COLO829 (cell line): Measurements from ENCODE around the gene RELT.

ENCODE experiments used
- DNase-seq: peaks from one replicate; pipeline ENCODE4 v3.0.0; 2012; ENCODE audit warnings: low spot score

RELT gene

DNA sequence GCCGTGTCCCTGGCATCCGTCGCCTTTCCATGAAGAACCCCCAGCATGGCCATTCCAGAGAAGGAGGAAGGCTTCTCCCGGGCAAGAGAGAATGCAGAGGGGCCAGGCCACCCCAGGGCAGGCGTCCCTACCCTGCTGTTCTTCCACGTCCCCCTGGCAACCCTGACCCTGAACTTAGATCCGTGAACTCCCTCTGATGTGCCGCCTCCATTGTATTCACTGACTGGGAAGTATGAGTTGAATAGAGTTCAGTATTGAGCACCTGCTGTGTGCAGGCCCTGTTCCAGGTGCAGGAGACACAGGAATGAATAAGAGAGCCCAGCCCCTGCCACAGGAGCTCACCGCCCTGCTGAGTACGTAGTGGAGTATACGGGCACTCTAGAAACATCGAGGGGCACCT is 29.1 kb upstream of the RELT start:
- no peak for DNase-seq

DNA sequence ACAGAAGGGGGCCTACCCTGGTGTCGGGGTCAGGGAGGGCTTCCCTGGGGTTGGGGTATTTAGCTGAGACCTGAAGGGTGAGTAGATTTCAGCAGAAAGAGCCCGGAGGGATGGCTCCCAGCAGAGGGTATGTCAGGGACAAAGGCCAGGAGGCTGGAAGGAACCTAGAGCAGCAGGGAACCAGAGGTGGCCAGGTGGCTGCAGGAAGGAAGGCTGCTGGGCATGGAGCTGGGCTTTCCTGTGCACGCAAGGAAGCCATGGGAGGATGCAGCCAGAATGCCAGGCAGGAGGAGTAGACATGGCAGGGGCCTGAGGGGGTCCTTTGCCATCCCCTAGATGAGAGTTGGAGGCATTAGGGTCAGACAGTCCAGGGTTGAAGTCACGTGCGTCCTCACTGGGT is 27.4 kb upstream of the RELT start:
- no peak for DNase-seq

DNA sequence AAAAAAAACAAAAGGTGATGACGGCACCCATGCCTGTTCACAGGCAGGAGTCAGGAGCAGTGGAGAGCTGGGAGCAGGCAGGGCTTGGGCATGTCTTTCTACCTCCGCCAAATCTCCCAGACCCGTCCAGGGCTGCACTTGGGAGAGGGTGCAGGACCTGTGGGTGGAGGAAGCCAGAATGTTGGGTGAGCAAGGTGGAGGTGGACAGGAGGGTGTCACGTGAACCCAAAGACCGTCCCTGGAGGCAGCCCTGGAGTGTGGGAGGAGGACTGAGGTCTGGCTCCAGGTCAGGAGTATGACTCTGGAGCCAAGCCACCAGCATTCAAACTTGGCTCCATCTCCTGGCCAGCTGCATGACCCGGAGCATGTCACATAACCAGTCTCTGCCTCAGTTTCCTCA is 26.6 kb upstream of the RELT start:
- no peak for DNase-seq

DNA sequence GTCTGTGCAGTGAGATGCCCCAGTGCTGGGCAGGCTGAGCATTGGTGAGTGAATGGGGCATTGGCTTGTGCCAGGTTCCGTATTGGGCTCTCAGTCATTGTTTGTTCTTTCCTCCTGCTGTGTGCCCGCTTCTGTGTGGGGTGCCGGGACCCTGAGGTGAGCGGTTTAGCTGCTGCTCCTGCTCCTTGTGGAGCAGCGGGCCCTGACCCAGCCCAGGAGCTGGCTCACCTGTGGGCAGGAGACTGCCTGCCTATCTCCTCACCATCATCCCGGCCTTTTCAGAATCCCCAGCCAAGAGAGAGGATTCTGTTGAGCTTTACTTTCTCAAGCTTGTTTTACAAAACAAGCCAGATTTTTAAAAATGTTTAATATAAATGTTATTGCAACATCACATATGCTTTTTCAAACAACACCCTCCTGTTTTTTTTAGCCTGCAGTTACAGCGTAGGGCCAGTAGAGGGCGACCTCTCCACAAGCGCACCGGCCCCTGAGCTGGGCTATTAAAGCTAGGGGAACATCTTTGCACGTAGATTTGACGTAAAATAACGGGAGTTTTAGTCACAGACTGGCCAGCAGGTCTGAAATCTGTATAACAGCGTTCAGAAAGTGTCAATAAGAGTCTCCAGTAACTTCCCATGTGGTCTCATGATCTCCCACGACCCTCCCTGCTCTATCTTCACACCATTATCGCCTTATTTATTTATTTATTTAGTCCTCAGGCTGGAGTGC is 25.1 kb upstream of the RELT start:
- peak; percentile 63 for DNase-seq

DNA sequence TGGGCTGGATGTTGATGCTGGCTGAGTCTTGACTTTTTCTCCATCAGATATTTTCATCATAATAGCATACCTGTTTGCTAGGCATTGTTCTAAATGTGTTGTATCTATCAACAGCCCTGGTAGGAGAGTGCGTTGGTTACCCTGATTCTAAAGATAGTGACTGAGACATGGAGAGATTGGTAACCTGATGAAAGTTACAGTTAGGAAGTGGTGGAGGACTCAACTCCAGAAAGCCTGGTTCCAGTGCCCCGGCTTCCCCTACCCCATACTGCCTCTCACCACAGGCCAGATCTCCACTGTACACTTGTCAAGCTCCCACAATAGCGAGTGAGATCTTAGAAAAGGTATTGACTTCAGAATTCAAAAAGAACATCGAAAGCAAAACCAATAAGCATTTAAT is 22.8 kb upstream of the RELT start:
- no peak for DNase-seq

DNA sequence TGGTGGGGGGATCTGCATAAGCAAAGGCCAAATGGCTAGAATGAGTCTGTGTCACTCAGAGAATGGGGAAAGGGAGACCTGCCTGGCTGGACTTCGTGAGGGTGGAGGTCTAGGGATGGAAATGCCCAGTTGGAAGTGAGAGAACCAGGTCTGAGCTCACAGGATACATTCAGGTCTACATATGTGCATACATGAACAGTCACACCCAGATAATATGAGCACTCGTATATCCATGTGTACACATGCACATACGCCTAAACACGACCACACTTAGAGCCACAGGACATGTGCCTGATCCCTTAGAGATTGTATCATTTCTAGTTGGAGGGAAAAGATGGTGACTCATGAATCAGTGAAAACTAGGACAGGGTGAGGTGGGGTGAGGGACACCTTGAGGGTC is 21.1 kb upstream of the RELT start:
- DNase-seq: no peak

DNA sequence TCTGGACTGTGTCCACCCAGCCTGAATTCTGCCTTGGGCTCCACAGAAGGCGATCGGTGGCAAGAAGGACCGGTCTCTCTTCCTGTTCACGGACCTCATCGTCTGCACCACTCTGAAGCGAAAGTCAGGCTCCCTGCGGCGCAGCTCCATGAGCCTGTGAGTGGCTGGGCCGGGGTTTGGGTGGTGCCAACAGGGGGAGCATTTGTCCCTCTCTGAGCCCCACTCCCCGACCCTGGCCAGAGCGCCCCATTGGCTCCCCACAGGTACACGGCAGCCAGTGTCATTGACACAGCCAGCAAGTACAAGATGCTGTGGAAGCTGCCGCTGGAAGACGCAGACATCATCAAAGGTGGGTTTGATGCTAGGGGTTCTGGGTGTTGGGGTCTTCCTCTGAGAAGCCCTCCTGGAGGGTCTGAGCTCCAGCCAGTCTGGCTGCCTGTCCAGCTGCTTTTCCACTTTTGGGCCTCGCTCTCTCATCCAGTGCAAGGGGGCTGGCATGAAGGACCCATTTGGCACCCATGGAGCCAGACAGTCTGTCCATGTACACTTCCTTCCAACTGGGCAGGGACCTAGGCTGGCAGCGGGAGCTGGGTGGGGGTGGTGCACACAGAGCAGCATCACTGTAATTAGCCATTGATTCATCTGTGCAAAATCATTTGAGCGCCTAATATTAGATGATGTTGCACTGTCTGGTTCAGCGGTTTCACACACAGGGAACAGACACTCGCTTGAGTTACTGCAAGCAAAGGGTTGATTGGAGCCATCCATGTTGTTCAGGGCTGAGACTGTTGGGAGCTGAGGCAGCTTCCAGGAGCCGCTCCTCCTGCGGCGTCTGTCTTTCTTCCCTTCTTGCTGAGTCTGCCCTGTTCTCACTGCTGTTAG is 19.0 kb upstream of the RELT start:
- DNase-seq: no peak

DNA sequence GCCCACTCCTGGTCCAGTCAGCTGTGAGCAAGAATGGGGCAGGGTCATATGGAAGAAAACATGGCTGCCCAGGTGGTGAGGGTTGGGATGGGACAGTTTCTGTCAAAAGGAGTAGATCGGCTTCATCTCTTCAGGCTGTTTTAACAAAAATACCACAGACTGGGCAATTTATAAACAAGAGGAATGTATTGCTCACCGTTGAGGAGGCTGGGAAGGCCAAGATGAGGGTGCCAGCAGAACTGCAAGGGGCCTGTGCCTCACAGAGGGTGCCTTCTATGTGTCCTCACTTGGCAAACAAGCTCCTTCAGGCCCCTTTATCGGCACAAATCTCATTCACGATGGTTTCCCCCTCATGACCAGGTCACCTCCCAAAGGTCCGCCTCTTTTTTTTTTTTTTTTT is 18.1 kb upstream of the RELT start:
- DNase-seq: no peak

DNA sequence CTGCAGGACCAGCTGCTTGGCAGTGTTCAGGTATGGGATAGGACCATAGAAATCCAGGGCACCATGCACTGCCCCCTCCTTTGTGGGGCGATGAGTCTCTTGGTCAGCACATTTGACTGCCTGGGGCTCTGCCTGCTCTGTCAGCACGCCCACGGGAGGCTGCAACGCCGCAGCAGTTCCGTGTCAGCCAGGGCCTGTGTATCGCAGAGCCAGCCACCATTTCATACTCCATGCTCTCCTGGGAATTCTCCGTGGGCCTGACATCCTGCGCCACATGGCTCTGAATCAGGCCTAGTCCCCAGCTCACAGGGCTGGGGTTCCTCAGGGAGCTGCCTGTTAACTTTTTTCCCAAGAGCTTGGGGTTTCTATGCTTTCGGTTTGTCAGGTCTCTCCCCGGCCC is 16.9 kb upstream of the RELT start:
- DNase-seq: peak; percentile 59

DNA sequence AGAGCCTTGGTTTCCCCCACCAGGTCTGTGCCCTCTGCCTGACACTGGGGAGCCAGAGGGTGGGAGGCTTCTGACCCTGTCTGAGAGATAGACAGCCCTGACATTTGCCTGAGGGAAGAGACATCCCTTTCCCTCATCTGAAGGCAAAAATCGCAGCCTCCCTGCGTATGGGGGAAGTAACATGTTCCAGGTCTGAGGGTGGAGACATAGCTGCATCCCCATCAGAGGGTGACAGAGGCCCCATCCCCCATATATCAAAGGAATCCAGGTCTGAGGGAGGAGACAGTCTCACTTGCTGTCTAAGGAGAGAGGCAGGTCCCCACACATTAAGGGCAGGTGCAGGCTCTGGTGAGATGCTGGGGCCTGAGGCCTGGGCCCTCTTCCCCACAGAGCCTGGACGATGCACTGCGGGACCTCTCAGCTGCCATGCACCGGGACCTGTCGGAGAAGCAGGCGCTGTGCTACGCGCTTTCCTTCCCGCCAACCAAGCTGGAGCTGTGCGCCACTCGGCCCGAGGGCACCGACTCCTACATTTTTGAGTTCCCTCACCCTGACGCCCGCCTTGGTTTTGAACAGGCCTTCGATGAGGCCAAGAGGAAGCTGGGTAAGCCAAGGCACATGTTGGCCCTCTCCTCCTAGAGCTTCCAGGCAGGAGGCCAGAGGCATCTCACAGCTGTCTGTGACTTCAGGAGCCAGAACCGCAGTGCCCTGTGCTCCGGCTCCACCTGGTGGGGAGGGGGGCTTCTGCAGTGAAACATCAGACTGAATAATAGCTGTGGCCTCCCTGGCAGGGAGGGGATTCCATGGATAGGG is 16.1 kb upstream of the RELT start:
- peak; percentile 25 for DNase-seq

DNA sequence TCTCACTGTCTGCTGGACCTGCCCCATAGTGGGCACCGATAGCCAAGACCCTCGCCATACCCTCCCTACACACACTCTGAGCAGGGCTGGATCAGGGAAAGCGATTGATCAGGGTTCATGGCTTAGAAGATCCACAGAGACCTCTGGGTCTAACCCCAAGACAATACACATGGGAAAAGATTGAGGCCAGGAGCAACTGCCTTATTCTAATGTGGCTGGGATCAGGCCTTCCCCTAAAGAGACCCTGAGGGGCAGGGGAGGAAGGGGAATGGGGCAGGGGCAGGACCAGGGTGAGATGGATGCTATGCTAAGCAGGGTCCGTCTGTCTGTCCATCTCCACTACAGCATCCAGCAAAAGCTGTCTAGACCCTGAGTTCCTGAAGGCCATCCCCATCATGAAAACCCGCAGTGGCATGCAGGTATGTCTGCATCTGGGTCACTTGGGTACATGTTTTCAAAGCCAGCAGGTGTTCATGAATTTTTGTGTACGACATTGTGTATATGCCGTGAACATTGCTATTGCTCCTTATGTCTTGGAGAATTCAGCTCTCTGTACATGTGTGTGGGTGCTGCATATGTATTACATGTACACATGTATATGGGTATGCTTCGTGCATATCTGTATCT is 15.3 kb upstream of the RELT start:
- DNase-seq: no peak

DNA sequence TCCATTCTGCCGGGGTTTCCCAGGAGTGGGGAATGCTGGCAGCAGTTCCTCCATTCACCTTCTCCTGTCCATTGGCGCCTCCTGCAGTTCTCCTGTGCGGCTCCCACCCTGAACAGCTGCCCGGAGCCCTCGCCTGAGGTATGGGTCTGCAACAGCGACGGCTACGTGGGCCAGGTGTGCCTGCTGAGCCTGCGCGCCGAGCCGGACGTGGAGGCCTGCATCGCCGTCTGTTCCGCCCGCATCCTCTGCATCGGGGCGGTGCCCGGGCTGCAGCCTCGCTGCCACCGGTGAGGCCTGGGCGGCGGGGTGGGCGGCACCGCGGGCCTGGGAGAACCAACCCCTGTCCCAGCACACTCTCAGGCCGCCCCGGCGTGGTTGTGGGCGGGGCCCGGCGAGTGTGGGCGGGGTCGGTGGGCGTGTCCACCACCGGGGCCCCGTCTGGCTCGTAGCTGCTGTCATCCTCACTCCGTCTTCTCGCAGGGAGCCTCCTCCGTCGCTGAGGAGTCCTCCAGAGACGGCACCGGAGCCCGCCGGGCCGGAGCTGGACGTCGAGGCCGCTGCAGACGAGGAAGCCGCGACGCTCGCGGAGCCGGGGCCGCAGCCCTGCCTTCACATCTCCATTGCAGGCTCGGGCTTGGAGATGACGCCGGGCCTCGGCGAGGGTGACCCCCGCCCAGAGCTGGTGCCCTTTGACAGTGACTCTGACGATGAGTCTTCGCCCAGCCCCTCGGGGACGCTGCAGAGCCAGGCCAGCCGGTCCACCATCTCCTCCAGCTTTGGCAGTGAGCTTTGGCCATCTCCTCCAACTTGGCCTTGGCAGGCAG is 14.0 kb upstream of the RELT start:
- no peak for DNase-seq

DNA sequence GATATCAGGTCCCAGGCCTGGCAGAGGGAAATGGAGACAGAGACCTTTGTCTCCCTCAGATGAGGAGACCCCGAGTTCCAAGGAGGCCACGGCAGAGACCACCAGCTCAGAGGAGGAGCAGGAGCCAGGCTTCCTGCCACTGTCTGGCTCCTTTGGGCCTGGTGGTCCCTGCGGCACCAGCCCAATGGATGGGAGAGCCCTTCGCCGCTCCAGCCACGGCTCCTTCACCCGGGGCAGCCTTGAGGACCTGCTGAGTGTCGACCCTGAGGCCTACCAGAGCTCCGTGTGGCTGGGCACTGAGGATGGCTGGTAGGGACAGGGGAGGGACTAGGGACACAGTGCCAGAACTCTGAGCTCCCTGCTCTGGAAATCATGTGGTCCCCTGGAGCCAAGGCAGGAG is 13.1 kb upstream of the RELT start:
- DNase-seq: no peak

DNA sequence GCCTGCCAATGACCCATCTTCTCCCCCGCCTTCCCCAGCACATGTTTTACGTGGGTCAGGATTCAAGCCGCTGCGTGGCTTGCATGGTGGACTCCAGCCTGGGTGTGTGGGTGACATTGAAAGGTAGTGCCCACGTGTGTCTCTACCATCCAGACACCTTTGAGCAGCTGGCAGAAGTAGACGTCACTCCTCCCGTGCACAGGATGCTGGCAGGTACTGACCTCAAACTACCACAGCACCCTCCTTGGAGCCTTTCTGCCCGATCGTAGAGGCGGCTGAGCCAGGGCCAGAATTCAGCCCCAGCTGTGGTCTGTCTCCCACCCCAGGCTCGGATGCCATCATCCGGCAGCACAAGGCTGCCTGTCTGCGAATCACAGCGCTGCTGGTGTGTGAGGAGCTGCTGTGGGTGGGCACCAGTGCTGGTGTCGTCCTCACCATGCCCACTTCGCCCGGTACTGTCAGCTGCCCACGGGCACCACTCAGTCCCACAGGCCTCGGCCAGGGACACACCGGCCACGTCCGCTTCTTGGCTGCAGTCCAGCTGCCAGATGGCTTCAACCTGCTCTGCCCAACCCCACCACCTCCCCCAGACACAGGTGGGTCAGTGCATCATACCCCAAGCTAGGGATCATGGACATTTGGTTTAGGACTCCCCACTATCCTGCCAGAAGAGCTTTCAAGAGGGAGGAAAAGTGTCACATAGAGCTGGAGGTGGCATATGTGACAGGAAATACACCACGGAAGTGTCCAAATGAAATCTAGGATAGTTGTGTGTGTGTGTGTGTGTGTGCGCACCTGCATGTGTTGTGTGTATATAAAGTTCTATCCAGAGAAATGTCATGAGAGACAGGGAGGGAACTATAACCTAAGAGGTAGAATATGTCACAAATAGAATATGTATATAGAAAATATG is 10.6 kb upstream of the RELT start:
- no peak for DNase-seq

DNA sequence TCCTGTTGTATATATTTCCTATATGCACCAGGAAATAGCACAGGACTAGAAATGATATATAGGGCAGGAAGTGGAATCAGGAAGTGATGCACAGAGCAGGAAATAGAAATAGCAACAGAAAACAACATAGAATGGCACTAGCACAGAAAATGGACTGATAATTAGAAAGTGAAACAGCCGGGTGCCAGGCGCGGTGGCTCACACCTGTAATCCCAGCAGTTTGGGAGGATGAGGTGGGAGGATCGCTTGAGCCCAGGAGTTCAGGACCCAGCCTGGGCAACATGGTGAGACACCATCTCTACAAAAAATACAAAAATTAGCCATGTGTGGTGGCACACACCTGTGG is 10.0 kb upstream of the RELT start:
- DNase-seq: no peak

DNA sequence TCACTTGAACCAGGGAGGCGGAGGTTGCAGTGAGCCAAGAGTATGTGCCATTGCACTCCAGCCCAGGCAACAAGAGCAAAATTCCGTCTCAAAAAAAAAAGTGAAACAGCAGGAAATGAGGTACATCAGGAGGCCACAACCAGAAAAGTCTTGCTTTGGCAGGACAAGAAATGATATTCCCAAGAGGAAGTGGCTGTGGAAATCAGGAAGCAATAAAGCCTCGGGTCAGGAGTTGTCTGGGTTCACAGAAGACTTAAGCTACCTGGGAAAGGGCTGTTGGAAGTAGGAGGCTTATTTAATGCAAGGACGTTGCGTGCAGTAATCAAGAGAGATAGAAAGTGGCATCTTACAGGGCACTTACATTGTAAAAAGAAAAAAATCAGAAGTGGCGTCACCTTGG is 9.2 kb upstream of the RELT start:
- no peak for DNase-seq

DNA sequence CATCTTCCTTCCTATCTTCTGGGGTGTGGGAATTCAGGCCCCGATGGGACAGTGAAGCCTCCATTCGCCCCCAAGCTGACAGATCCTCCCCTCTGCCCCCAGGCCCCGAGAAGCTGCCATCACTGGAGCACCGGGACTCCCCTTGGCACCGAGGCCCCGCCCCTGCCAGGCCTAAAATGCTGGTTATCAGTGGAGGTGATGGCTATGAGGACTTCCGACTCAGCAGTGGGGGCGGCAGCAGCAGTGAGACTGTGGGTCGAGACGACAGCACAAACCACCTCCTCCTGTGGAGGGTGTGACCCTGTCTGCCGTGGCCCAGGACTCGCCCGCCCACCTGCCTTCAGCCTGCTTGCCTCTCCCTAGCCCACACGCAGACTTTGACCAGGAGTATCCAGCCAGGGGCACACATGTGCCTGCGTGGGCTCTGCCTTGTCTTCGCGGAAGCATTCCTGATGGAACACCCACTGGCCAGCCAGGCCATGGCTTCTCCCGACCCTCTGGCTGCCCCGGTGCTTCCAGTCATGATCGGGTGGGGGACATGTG is 8.6 kb upstream of the RELT start:
- DNase-seq: no peak

DNA sequence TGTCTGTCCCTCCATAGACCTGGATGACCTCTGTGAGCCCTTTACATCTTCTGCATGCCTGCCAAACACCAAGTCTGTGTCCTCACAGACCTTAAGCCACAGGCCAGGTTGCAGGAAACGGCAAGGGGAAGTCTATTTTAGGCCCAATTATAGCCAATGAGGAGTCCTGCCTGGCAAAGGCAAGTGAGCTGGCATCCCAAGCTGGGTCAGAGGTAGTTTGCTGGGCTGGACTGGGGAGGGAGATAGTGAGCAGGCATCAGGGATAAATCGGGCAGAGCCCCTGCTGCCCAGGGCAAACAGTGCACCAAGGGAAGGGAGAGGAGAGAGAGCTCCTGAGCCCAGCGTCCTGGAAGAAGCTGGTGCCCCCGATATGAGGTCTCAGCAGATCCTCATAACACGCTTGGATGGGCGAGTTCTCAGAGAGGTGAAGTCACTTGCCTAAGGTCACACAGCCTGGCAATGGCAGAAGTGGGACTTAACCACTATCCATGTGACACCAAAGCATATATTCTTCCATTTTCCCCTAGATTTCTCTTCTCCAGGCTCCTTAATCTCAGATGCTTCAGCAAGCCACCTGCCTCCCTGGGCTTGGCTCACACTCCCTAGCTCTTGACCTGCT is 3.7 kb upstream of the RELT start:
- no peak for DNase-seq

DNA sequence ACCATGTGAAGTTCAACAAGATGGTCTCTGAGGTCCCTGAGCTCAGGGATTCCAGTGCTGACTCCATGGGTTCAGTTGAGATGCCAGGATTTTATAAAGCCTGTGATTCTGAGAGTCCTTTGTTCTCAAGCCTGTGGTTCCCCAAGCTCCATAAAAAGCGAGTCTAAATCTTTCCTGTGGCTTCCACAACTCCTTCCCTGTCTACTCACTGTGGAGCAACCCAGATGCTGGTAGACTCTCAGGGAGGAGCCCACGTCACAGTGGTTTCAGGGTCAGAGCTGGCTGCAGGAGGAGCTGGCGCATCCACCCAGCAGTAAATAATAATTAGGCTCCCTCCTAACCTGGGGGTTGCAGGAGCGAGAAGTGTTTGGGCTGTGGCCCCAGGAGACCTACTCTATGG is 2.0 kb upstream of the RELT start:
- DNase-seq: peak; percentile 31

DNA sequence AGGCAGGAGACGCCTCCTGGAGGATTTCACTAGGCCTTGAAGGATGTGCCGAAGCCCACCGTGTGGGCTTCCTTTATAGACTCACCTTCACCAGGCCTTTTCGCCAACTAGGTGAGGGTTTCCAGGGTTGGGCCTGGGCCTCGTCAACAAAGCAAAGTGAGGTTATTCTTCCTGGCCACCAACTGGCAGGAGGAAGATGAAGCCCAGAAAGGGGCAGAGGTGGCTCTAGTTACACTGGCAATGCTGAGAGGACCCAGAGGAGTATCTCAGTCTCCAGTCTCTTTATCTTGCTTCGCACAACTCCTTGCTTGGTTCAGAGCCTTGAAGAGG is 404 bp upstream of the RELT start:
- no peak for DNase-seq
